ENCODE measurements around the gene R3HDM1.

GRCh38 chr2:135755573-135755972 is 224.3 kb downstream of the R3HDM1 start:
- no peak for TF ChIP-seq CTCF (IDR thresholded peaks at IDR 0.05)
- TF ChIP-seq ZFX (IDR thresholded peaks at IDR 0.05; ENCODE audit: borderline replicate concordance): no peak
